Spinal cord (tissue), 10 donors: ENCODE measurements around the gene H2BK1. TPM values are rescaled to one million over a fixed set of nuclear protein-coding genes. Genes with fewer than 3 reads are reported as not detected.

Experiments
- DNase-seq, 6 donors: peaks; one replicate each; pipeline versions ENCODE4 v3.0.0 to v3.0.0-alpha.2; 2013 to 2015; ENCODE audit warnings: low spot score in 6 of 6, low read depth in 4 of 6
- H3K27ac ChIP-seq: one replicate; pipeline ENCODE4 v1.5.1; 2013; ENCODE audit warnings: low read depth, low read length, control low read depth
- H3K27me3 ChIP-seq: one replicate; pipeline ENCODE4 v1.6.1; 2013; ENCODE audit warnings: low read length; ENCODE audit not compliant: control insufficient read depth, insufficient read depth
- H3K36me3 ChIP-seq: one replicate; pipeline ENCODE4 v1.6.1; 2013; ENCODE audit warnings: low read length; ENCODE audit not compliant: control insufficient read depth, insufficient read depth
- H3K4me1 ChIP-seq: one replicate; pipeline ENCODE4 v1.6.1; 2013; ENCODE audit warnings: low read length; ENCODE audit not compliant: control insufficient read depth, insufficient read depth
- H3K4me3 ChIP-seq: one replicate; pipeline ENCODE4 v1.5.1; 2013; ENCODE audit warnings: low read depth, low read length, control low read depth
- H3K9me3 ChIP-seq: one replicate; pipeline ENCODE4 v1.6.1; 2013; ENCODE audit warnings: low read length; ENCODE audit not compliant: control insufficient read depth, insufficient read depth
- WGBS: methylation state at CpG from one replicate; pipeline ENCODE4 v1.1.5; 2013; ENCODE audit warnings: missing lambda C conversion rate; ENCODE audit not compliant: insufficient coverage; 5-methylcytosine and 5-hydroxymethylcytosine counted together
- polyA plus RNA-seq, 2 donors: library from polyadenylated mRNA; unstranded; fragments of 120-200 nt; gene quantifications; one replicate each; pipeline ENCODE4 v1.2.1, GENCODE V29; 2013; ENCODE audit not compliant: insufficient read length in 2 of 2
- total RNA-seq, 2 donors: library from RNA; depleted of rRNA in 1 of 2; stranded (reverse); fragments of 120-200 nt in 1 of 2; fragments of >200 nt in 1 of 2; gene quantifications; one replicate each; pipeline versions ENCODE4 v1.2.3 to v1.2.4, GENCODE V29; 2013 to 2014
- donor health status: healthy.

Gene H2BK1
- total and polyA plus RNA-seq, 4 donors: not detected

- 96% methylated on average over 4 of the region's 7 CpGs for WGBS
- Histone ChIP-seq H3K4me3 (no peak overlapping the region), H3K27ac (no peak overlapping the region), H3K36me3 (no peaks in the 10 kb centered on the region), H3K27me3 (no peaks in the 10 kb centered on the region), H3K4me1 (peaks cover 8% of the 10 kb centered on the region), H3K9me3 (no peaks in the 10 kb centered on the region)
- no peak for DNase-seq
These were observed 16.1 kb downstream of the H2BK1 start for GRCh38 chr7:151194188-151194587.

DNA sequence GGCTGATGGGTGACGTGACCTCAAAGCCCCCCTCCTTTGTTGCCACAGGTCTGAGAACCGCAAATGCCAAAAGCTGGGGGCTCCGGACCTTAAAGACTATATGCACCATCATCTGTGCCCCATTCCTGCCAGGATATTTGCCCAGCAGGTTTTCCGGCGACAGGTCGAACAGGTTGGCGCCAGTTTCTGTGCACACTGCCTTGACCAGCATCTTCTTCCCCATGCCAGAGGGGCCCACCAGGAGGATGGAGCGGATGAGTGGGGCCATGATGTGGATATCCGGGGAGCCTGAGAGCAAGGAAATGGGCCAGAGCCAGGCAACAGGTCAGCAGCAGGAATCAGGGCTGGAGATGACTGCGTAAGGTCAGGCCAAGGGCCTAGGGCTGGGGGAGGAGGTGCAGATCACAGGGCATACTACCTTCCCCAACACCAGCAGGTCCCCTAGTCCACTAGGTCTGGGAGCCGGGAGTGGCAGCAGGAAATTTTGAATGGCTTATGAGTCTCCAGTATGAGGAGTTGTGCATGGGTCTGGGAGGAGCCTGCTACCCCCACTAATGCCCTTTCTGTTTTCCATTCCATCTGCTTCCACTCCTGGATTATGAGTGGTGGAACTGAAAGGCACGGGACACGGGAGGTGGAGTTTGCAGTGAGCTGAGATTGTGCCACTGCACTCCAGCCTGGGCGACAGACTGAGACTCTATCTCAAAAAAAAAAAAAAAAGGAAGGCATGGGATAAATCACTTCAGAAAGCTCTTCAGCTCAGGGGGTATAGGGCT is 16.9 kb downstream of the H2BK1 start:
- WGBS: 96% methylated on average over 11 of the region's 14 CpGs
- H3K27me3 ChIP-seq: no peaks in the 10 kb centered on the region

DNA sequence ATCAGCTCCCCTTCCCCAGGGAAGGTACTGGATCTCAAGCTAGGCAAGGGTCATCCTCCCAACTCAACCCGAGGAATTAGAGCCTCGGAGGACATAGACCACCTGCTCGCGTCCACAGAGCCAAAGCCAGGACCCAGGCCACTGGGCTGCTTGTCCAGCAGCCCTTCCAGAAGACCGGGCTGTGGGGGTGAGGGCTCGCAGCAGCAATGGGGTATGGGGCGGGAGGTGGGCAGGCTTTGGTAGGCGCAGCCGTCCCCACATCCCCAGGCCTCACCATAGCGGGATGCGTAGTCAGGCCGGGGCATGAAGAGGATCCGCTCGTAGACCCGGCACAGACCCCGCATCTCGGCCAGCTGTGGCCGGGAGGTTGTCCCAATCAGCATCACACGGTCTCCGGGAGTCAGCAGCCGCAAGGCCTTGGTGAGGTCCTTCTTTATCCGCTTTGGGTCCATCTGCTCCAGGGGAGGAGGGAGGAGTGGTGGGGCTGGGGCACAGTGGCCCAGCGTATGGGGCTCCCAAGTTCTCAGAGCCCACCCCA is 18.2 kb downstream of the H2BK1 start:
- 93% methylated on average over 19 of the region's 23 CpGs for WGBS
- Histone ChIP-seq H3K4me1 (peaks cover 2% of the 10 kb centered on the region), H3K27ac (no peak overlapping the region), H3K36me3 (no peaks in the 10 kb centered on the region), H3K27me3 (no peaks in the 10 kb centered on the region), H3K4me3 (no peak overlapping the region), H3K9me3 (no peaks in the 10 kb centered on the region)
- DNase-seq: no peak

More for the DNA sequence above, 16.9 kb downstream of the H2BK1 start:
- H3K4me1 ChIP-seq: peaks cover under 1% of the 10 kb centered on the region
- no peak overlapping the region for H3K4me3 ChIP-seq
- no peak overlapping the region for H3K27ac ChIP-seq
- no peak for DNase-seq
- H3K9me3 ChIP-seq: no peaks in the 10 kb centered on the region
- H3K36me3 ChIP-seq: no peaks in the 10 kb centered on the region

GRCh38 chr7:151191544-151191943 is 18.7 kb downstream of the H2BK1 start:
- no peaks in the 10 kb centered on the region for H3K9me3 ChIP-seq
- no peak overlapping the region for H3K27ac ChIP-seq
- H3K27me3 ChIP-seq: no peaks in the 10 kb centered on the region
- H3K36me3 ChIP-seq: no peaks in the 10 kb centered on the region
- no peak for DNase-seq
- H3K4me3 ChIP-seq: no peak overlapping the region
- WGBS: 86% methylated on average over 10 of the region's 12 CpGs
- peaks cover 2% of the 10 kb centered on the region for H3K4me1 ChIP-seq

- DNase-seq: no peak
- no peak overlapping the region for H3K4me3 ChIP-seq
- H3K27ac ChIP-seq: no peak overlapping the region
- no peaks in the 10 kb centered on the region for H3K9me3 ChIP-seq
- no peaks in the 10 kb centered on the region for H3K36me3 ChIP-seq
- H3K4me1 ChIP-seq: peaks cover 2% of the 10 kb centered on the region
- WGBS: 88% methylated on average over 1 of the region's 4 CpGs
- H3K27me3 ChIP-seq: no peaks in the 10 kb centered on the region
These were observed 21.2 kb downstream of the H2BK1 start for GRCh38 chr7:151189038-151189437.

- H3K36me3 ChIP-seq: no peaks in the 10 kb centered on the region
- H3K27me3 ChIP-seq: no peaks in the 10 kb centered on the region
- 38% methylated on average over 2 of the region's 5 CpGs for WGBS
- no peaks in the 10 kb centered on the region for H3K9me3 ChIP-seq
- H3K4me3 ChIP-seq: no peak overlapping the region
- no peak overlapping the region for H3K27ac ChIP-seq
- no peak for DNase-seq
- peaks cover 2% of the 10 kb centered on the region for H3K4me1 ChIP-seq
These were observed 22.1 kb downstream of the H2BK1 start for GRCh38 chr7:151188252-151188542.

- WGBS: 69% methylated on average over 22 of the region's 22 CpGs
- no peak for DNase-seq
- H3K4me1 ChIP-seq: peaks cover 2% of the 10 kb centered on the region
- H3K36me3 ChIP-seq: no peaks in the 10 kb centered on the region
- H3K4me3 ChIP-seq: no peak overlapping the region
- H3K27me3 ChIP-seq: no peaks in the 10 kb centered on the region
- H3K27ac ChIP-seq: no peak overlapping the region
- no peaks in the 10 kb centered on the region for H3K9me3 ChIP-seq
These were observed 22.7 kb downstream of the H2BK1 start for GRCh38 chr7:151187409-151188251.

DNA sequence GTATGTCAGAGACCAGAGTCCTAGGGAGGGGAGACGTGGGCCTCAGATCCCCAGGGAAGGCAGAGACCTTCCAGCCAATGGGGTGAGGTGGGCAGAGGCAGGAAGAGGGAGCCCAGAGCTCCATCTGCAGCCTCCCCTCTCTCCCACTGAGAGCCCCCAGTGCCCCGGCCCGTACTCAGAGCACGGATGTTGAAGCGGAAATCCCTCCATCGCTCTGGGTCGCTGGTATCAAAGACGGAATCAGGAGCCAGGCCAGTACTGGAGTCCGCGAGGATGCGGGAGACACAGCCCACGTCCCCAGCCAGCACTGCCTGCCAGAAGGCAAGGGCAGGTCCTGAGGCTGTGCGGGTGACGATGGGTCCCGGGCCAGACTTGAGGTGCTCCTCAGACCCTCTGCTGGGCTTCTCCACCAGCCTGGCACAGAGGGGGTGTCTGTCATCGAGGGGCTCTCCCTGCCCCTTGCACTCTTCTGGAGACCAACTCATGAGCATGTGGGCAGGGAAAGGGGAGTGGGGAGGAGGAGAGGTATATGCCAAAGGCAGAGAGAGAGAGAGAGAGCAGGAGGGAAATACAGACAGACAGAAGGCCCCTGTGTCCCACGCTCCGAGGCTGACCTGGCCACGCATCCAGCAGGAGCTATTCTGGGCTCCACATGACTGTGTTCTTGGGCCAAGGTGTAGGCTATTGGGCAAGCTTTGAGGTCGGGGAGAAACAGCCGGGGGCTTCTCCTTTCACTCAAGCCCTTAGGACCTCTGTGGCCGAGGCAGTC is 23.5 kb downstream of the H2BK1 start, which contains the start of gene ASB10:
TSS of gene ASB10 (minus strand) at position 611 of the 769 bp plus-strand sequence. CDS start at position 491, 120 bp downstream.
- WGBS: 74% methylated on average over 21 of the region's 22 CpGs
- Histone ChIP-seq H3K4me1 (peaks cover 2% of the 10 kb centered on the region), H3K4me3 (no peak within 1 kb of the TSS), H3K9me3 (no peaks in the 10 kb centered on the region), H3K27me3 (no peaks in the 10 kb centered on the region), H3K36me3 (no peaks in the 10 kb centered on the region), H3K27ac (no peak within 1 kb of the TSS)
- no peak for DNase-seq
